HG03460 (cell line): ENCODE results near the gene TRIM42.

Experiments
- ATAC-seq: cut with Tn5 transposase; IDR thresholded peaks from one replicate; pipeline ENCODE4 v1.9.1; 2021; ENCODE audit not compliant: unreplicated experiment

Gene TRIM42

DNA sequence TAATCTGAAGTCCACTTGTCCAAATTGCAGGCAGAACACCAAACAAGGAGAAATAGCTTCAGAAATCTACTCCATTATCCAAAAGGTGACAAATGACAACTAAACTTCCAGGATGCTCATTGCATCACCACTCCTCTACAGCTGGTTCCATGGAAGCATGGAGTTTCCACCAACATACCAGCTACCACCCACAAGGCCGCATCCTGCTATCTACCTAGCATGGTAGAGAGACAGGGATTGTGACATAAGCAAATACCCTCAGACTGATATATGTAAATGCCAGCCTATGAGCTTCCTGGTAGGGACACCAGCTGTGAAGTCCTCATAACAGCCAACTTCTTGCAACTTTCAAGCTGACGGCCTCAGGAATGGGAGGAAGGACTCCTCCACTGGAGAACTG is at the start of gene TRIM42:
Gene TRIM42, plus strand, starts transcription at position 301 of the 400 bp plus-strand sequence. CDS start 166 bp downstream, outside the sequence.
- ATAC-seq, result no peak

DNA sequence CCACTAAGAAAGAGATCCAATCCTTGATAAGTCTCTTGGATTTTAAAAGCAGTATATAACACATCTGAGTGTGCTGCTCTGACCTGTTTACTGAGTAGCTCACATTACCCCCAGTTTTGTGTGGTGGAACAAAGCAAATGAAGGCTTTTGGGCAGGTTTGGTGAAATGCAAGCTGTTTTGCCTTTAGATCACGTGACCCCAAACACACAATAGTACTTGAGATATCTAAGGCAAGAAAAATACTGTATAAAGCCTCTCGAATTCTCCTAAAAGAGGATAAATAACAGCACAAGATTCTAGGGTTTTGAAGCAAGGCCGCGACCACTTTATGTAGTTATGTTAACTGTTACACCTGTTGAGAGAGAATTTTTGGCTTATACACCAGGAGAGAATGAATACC is 49.3 kb upstream of the TRIM42 start:
- ATAC-seq, result no peak

DNA sequence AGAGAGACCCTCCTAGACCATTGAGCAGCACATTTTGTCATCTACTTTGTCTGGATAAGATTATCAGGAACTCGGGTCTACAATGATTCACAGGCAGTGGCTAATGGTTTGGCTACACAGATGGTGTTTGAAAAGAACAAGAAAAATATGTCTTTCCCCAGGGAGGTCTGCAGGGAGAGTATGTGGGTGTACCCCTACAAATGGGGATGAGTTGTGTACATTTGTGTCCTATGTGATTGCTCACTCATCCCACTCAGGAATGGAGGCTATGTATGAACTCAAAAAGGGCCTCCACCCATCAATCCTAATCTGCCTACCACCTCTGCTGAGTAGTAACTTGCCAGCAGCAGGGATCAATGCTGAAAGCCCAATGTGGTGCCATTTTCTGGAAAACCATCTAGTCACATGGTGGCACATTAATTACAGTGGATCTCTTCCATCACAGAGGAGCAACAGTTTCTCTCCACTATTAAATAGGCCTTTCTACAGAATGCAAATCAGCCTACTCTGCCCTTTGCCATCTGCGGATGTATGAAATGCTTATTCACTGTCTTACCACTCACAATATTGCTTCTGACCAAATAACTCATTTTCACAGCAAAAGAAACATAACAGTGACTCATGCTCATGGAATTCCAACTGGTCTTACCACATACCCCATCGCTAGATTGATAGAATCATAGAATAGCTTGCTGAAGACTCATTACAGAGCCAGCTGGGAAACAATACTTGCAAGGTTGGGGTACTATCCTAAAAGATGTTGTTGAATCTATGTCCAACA is 48.3 kb upstream of the TRIM42 start:
- no peak for ATAC-seq

DNA sequence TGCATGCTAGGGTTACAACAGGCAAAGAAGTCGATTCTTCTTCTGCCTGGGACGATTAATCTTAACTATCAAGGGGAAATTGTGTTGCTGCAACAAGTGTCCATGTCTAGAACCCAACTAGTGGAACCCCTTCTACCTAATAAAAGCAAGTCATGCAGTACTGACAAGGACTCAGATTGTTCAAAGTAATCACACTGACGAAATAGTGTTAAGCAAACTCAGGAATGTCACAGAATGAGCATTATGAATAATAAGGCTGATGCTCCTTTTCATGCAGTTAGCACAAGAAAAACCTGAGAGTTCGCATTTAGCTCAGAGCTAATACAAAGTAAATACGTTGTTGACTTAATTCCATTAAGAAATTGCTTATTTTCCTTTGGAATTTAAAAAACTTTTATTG is 47.5 kb upstream of the TRIM42 start:
- no peak for ATAC-seq

DNA sequence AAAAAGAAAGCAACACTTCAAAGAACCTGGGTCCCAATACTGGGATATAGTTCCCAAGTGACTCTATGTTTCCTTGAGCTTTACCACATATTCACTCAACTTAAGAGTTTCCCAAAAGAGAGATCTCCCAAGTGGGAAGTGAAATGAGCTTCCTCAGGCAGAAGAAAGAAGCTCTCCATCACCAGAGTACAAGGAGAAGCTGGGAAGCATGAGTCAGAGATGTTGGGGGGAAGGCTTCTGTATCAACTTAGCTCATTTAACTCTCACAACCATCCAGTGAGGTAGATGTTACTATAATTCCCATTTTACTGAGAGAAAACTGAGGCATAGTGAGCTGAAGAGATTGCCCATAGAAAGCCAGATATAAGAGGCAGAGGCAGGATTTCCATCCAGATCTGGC is 47.0 kb upstream of the TRIM42 start:
- no peak for ATAC-seq

DNA sequence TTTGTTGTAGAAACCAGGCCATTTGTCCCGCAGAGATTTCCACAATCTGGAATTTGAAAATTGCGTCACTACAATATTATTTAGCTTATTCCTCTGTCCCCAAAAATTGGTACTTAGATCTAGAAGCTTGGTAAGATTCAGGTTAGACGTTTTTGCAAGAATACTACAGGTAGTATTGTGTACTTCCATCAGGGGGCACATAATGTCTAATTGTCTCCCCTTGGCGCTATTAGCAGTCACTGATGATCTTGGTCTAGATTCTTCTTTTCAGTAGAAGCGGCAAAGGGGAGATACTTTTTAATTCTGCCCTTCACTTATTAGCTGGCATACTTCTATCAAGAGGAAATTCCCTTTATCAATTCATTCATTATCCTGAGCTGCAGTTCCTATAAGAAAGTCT is 42.6 kb upstream of the TRIM42 start:
- no peak for ATAC-seq

DNA sequence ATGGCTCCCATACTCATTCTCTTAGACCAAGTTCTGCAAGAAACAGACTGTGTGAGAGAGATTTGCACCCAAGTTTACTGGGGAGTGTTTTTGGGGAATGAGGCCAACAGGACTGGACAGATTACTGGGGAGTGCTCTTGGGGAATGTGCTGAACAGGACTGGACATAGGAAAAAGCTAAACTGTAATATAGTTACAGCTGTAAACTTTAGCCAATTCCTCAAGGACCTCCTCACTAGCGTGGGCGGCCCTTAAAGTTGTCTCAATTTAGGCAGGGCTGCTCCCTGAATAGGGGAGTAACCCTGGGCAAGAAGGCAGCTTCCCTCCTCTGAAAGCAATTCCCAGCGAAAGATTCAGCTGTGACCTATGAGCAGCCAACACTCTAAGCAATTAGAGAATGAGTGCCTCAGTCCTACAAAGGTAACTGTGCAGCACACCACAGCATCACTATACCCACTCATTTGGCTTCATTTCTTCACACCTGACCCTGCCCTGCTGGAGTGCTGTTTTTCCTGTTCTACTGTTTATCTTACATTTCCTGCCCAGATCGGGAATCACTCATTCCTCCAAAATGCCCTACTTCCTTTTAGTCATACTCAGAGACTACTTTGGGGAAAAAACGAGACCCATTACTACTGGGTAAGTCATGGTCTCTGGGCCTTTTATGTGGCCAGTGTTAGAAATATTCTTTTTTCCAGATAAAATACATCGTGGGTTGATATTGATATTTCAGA is 41.3 kb upstream of the TRIM42 start:
- no peak for ATAC-seq

DNA sequence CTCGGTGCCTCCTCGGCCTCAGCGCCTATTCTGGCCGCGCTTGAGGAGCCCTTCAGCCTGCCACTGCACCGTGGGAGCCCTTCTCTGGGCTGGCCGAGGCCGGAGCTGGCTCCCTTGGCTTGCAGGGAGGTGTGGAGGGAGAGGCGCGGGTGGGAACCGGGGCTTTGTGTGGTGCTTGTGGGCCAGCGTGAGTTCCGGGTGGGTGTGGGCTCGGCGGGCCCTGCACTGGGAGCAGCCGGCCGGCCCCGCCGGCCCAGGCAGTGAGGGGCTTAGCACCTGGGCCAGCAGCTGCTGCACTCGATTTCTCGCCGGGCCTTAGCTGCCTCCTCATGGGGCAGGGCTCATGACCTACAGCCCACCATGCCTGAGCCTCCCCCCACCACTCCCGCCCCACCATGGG is 26.6 kb upstream of the TRIM42 start:
- ATAC-seq, result no peak

DNA sequence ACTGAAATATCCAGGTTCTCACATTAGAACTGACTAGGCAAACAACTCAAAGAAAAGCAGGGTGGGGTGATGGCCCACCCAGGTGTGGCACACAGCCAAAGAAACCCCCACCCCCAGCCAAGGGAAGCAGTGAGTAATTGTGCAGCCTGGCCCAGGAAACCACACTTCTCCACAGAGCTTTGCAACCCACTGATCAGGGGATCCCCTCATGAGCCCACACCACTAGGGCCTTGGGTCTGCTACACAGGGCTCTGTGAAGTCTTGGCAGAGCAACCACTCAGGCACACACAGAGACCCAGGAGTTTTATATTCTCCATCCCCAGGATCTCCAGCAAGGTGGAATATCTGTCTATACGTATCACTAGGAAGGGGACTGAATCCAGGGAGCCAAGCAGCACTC is 22.2 kb upstream of the TRIM42 start:
- ATAC-seq, result peak; percentile 84

DNA sequence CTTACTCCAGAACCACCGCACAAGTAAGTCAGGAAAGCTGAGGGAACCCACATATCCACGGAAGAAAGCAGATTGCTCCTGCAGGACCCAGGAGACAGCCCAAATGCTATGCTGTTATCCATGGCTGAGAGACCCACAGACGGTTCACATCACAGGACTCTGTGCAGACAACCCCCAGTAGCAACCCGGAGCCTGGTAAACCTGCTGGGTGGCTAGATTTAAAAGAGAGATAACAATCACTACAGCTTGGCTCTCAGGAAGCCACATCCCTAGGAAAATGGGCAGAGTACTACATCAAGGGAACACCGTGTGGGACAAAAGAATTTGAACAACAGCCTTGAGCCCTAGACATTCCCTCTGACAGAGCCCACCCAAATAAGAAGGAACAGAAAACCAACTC is 13.8 kb upstream of the TRIM42 start:
- no peak for ATAC-seq

DNA sequence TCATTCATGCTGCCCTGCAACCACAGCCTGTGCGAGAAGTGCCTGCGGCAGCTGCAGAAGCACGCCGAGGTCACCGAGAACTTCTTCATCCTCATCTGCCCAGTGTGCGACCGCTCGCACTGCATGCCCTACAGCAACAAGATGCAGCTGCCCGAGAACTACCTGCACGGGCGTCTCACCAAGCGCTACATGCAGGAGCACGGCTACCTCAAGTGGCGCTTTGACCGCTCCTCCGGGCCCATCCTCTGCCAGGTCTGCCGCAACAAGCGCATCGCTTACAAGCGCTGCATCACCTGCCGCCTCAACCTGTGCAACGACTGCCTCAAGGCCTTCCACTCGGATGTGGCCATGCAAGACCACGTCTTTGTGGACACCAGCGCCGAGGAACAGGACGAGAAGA is 4.7 kb downstream of the TRIM42 start:
- ATAC-seq, result no peak

DNA sequence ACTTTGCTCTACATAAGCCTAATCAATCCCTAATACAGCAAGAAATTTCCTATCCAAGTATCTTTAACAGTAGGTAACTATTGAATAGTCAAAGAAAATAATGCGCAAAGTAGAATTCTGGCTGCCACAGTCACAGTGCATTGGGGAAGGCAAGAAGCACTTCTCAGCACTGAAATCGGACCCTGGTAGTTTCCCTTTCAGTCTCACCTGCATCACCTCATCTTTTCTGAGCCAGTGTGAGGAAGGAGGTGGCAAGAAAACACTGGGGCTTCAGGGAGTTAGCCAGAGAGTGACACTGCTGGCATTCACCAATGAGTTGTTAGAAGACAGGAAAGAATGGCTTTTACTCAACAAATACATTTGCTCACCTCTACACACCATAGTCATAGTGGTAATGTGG is 8.3 kb downstream of the TRIM42 start:
- ATAC-seq, result no peak

DNA sequence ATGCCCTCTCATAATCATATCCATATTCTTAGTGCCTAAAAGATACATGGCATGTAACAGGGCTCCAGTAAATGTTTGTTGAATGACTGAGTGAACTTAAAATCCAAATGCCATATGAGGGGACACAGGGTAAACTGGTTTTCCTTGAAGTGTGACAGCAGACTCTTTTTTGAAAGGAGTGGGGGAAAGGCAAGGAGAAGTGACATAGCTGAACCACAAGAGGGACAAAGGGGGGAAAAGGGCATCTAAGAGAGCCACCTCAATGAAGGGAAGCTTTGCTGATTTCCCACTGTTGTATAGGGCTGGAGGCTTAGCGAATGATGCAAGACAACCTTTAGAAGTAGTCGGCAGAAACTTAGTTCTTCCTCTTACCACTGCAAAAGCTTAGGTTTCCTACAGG is 9.1 kb downstream of the TRIM42 start:
- no peak for ATAC-seq

DNA sequence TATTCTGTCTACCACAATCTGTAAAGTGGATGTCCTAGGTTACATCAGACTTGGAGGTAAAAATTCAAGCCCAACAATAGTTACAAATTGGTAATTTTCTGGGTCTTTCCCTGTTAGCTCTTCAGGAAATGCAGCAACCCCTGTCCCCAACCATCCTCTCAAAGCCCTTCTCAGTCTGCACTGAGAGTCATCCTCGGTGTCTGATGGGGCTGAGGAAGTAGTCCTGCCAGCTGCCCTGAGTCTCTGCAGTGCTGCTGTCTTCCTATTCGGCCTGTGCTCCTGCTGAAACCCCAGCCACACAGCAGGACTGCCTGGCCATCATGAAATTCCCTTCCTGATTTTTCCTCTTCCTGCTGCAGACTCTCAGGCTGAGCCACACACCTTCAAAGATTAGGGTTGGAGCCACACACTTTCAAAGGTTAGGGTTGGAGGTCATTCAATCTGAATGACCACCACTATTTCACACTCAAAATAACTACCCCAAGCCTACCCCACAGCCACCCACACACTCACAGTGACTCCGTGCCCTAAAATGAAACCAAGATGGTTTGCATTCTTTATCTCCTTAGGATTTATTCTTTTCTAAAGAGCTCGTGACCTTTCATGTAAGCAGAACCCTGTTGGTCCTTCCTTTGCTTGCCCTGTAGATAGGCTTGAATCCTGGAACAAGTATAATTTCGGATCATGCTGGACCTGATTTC is 17.6 kb downstream of the TRIM42 start:
- peak; percentile 73 for ATAC-seq

DNA sequence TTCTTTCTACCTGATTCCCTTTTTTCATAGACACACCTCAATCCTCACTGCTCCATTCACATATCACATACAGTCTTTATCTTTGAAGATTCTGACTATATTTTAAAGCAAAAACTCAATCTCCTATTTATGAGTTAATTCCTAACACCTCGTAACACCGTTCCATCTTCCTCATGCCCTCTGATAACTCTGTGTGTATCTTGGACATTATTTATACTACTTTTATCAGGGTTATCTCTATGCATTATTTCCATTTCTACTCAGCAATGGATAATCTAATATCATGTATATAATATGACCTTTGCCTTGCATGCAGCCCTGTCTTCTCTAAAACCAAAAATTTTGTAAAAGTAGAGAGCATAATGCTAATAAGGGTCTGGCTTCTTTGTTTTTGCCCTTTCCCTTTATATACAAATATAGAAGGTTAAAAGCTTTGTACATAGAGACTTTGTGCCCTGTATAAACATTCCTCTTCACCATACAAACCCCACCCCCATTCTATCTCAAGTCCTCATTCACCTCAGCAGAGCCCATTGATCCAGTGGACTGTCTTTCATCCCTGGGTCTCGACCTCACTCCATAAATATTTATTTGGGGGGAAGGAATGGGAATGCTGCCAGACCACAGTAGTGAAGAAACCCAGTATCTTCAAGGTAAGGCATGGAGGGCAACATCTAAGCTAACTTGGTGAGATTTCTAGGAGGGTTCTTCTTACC is 21.8 kb downstream of the TRIM42 start:
- no peak for ATAC-seq

DNA sequence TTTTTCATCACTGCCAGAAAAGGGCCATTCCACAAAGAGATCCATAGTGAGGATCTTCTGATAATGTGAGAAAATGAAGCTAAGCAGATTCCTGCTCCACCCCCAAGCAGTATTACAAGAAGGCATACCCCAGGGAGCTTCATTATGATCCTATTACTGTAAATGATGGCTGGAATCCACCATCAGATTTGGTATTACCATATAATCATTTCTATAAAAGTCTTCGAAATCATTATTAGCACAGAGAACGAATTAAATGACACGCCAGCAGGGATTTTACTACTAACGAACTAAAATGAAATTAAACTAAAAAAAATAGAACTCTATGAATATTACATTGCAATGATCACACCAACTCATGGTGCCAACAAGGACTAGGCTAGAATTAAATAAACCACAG is 24.4 kb downstream of the TRIM42 start:
- no peak for ATAC-seq

DNA sequence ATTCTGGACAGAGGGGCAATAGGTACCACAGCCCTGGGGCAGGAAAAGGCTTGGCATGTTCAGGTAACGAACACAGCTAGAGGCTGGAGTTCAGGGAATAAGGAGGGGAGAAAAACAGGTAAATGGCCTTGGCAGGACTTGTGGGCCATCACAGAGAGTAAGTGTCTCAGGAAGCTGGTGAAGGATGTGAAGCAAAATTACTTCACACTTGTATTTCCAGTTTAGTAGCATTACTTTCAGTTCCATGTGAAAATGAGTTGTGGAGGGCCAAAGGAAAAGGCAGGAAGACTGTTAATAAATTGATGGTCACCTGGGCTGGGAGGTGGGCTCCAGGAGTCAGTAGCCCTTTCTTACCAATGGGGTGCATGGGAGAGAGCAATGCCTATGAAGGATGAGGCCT is 25.6 kb downstream of the TRIM42 start:
- no peak for ATAC-seq

DNA sequence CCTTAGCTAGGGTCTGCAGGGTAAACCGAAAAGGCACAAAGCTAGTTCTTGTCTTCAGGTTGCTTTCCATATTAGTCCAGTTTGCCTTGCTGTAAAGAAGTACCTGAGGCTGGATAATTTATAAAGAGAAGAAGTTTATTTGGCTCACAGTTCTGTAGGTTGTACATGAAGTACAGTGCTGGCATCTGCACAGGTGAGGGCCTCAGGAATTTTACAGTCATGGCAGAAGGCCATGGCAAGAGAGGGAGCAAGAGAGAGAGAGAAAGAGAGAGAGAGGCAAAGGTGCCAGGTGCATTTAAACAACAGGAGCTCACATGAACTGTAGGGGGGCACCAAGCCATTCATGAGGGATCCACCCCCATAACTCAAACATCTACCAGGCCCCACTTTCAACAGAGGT is 26.9 kb downstream of the TRIM42 start:
- ATAC-seq, result no peak

DNA sequence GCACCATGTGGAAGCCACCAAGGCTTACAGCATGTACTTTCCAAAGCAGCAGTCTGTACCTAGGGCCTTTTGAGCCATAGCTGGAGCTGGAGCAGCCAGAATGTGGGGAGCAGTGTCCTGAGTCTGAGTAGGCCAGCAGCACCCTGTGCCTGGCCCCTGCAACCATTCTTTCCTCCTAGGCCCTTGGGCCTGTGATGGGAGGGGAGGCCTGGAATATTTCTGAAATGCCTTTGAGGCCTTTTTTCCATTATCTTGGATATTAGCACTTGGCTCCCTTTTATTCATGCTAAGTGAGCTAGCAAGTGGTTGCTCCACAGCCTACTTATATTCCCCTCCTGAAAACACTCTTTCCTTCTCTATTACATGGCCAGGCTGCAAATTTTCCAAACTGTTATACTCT is 28.1 kb downstream of the TRIM42 start:
- ATAC-seq, result no peak

DNA sequence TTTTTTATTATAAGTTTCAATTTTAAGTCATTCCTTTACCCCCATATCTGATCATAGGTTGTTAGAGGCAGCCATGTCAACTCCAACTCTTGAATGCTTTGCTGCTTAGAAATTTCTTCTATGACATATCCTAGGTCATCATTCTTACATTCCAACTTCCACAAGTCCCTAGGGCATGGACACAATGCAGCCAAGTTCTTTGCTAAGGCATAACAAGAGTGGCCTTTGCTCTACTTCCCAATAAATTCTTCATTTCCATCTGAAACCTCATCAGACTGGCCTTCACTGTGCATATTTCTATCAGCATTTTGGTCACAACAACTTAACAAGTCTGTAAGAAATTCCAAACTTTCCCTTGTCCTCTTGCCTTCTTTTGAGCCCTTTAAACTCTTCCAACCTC is 28.5 kb downstream of the TRIM42 start:
- no peak for ATAC-seq

DNA sequence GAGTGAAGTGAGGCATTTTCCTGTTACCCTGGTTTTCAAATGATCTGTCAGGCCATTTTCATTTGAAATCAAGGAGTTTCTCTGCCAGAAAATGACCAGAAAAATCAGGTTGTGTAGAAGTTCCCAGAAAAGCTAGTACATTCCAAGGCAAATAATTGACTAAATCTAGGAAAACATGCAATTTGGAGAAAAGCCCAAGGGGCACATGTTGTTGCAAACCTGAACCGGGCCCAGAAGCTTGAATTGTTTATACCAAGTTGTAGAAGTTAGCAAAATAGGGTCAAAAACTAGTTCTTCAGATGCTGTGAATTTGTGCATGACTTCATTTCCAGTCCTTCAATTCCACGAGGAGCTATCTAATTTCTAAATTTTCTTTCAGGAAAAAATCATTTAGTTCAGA is 31.0 kb downstream of the TRIM42 start:
- no peak for ATAC-seq
